ENCODE results near the gene GAA. TPM values are rescaled to one million over a fixed set of nuclear protein-coding genes. Genes with fewer than 3 reads are reported as not detected.

GAA gene
- total and polyA plus RNA-seq, 2 donors (not counting 1 experiment from before 2014, with no cell fraction given): 32.3 to 39.4 TPM

GRCh38 chr17:80101946-80102663, 724 bp downstream of the GAA start:
- Histone ChIP-seq H4K20me1 (ENCODE audit: control insufficient read depth, insufficient read depth, low read length, poor library complexity, severe bottlenecking) (no peaks in the 10 kb centered on the region), H3K36me3 (replicated peaks in 1 of 2; ENCODE audit: control extremely low read depth in 1 of 2, control insufficient read depth in 1 of 2, extremely low read depth in 1 of 2, insufficient read depth in 2 of 2, low read length in 1 of 2) (no peaks in the 10 kb centered on the region), H2AFZ (ENCODE audit: insufficient read depth, low read depth, low read length, poor library complexity, severe bottlenecking) (peak overlapping the region; percentile 94), H3K4me3 (ENCODE audit: control extremely low read depth in 1 of 5, extremely low read depth in 1 of 5, insufficient read depth in 1 of 5, low read depth in 2 of 5, low read length in 4 of 5) (peak overlapping the region; percentile 56 to 88 (median 84)), H3K4me2 (replicated peaks; ENCODE audit: low read depth, low read length, poor library complexity, severe bottlenecking) (peak overlapping the region; percentile 95), H3K79me2 (ENCODE audit: control insufficient read depth, insufficient read depth, low read length) (no peaks in the 10 kb centered on the region), H3K27ac (ENCODE audit: low read length in 2 of 2) (peak overlapping the region; percentile 65 to 81), H3K4me1 (ENCODE audit: control insufficient read depth in 2 of 2, insufficient read depth in 2 of 2, low read length in 2 of 2) (peaks cover 14 to 22% of the 10 kb centered on the region in 2 donors), H3K9me3 (ENCODE audit: control extremely low read depth in 1 of 3, control insufficient read depth in 2 of 3, insufficient read depth in 1 of 3, low read length in 2 of 3) (no peaks in the 10 kb centered on the region), H3K9ac (ENCODE audit: low read length) (peak overlapping the region; percentile 88), H3K27me3 (replicated peaks in 1 of 4; ENCODE audit: control extremely low read depth in 1 of 4, control insufficient read depth in 3 of 4, insufficient read depth in 4 of 4, low read length in 3 of 4) (peaks cover 0 to 3% (median 0%) of the 10 kb centered on the region in 4 experiments)
- peaks cover 24% of the 10 kb centered on the region for H3K4me1 Mint-ChIP-seq
- CTCF ChIA-PET: interaction anchor here (0.6 to 1.5 kb wide), 17 partner anchors 8 to 169 kb away, joined by 3 to 13 read pairs (median 5); no protein-coding TSS in a partner anchor
- POLR2A ChIA-PET: interaction anchor here (0.6 to 1.5 kb wide), 5 partner anchors 19 to 1915 kb away, joined by 3 to 6 read pairs (median 4); no protein-coding TSS in a partner anchor
- H3K9me3 Mint-ChIP-seq (ENCODE audit: insufficient read depth): no peaks in the 10 kb centered on the region
- intact Hi-C loops (cut with micrococcal nuclease): loop anchor here (1.0 to 5.0 kb wide), 3 partner anchors 45 to 161 kb away; partner anchors contain the start of gene EIF4A3
- ATAC-seq (ENCODE audit: low read depth) (peak; percentile 9), DNase-seq (no peak)
- 31% methylated on average over 18 of the region's 21 CpGs for WGBS (ENCODE audit: insufficient coverage)
- peak overlapping the region; percentile 91 for H3K27ac Mint-ChIP-seq
- H3K27me3 Mint-ChIP-seq: no peaks in the 10 kb centered on the region
- H3K4me3 Mint-ChIP-seq: peak overlapping the region; percentile 90
- TF ChIP-seq CTCF (IDR thresholded peaks at IDR 0.05) (no peak), EZH2 (IDR thresholded peaks at IDR 0.05; ENCODE audit: borderline replicate concordance, insufficient read depth, low read depth, low read length, poor library complexity, severe bottlenecking) (no peak)

All from B cell (primary cell).